22Rv1 (cell line): ENCODE results near the gene SETBP1.

Source experiments
- CTCF ChIP-seq: fragments of 450-650 bp; IDR thresholded peaks from 2 replicates; pipeline ENCODE4 v1.5.1; 2017; ENCODE audit warnings: mild to moderate bottlenecking
- ZFX ChIP-seq: fragments of 450-650 bp; IDR thresholded peaks from 2 replicates; pipeline ENCODE4 v1.6.1; 2017; ENCODE audit warnings: antibody characterized with exemption, borderline replicate concordance

- TF ChIP-seq CTCF (no peak), ZFX (no peak)
These were observed 90.9 kb downstream of the SETBP1 start for GRCh38 chr18:44771572-44771955.
